WTC11 (cell line): ENCODE data around the gene GRIN2A. TPM values are rescaled to one million over a fixed set of nuclear protein-coding genes. Genes with fewer than 3 reads are reported as not detected.

Source experiments
- ATAC-seq: fragments of 200-7000 bp; cut with Tn5 transposase; 2 replicates; pipeline ENCODE4 v1.10.0; 2021; ENCODE audit warnings: mild to moderate bottlenecking, moderate library complexity
- CTCF ChIA-PET: fragments of 300-600 bp; sonication (Branson Sonifier 250); formaldehyde crosslinking; loops from one replicate; lab custom pipeline; 2021; ENCODE audit warnings: antibody characterized with exemption; lab: Charles Lee
- POLR2A ChIA-PET: fragments of 350-600 bp; sonication (Branson Sonifier 250); formaldehyde crosslinking; loops from one replicate; lab custom pipeline; 2021; ENCODE audit warnings: antibody characterized with exemption; lab: Charles Lee
- DNase-seq: peaks from one replicate; pipeline ENCODE4 v3.0.0; 2021; ENCODE audit warnings: low spot score
- H3K27ac Mint-ChIP-seq: 2 replicates; pipeline ENCODE4 v1.8.0; 2021; ENCODE audit warnings: mixed read lengths
- H3K27me3 Mint-ChIP-seq: 2 replicates; pipeline ENCODE4 v1.8.0; 2021; ENCODE audit warnings: low read depth, mild to moderate bottlenecking, moderate library complexity, mixed read lengths
- H3K36me3 Mint-ChIP-seq: 2 replicates; pipeline ENCODE4 v1.8.0; 2021; ENCODE audit warnings: mixed read lengths
- H3K4me1 Mint-ChIP-seq: 2 replicates; pipeline ENCODE4 v1.8.0; 2022; ENCODE audit warnings: mixed read lengths
- H3K4me3 Mint-ChIP-seq: 2 replicates; pipeline ENCODE4 v1.8.0; 2021; ENCODE audit warnings: mild to moderate bottlenecking, moderate library complexity, mixed read lengths
- H3K9me3 Mint-ChIP-seq: 2 replicates; pipeline ENCODE4 v1.8.0; 2021; ENCODE audit warnings: mixed read lengths
- CBFB ChIP-seq: sonication (generic); formaldehyde crosslinking; IDR thresholded peaks from 2 replicates; pipeline ENCODE4 v1.8.1; 2022; ENCODE audit warnings: mild to moderate bottlenecking, low read depth, missing genetic modification reagents
- ELF4 ChIP-seq: sonication (generic); formaldehyde crosslinking; IDR thresholded peaks from 2 replicates; pipeline ENCODE4 v1.8.1; 2022; ENCODE audit warnings: low read depth, mild to moderate bottlenecking, moderate library complexity, missing genetic modification reagents
- EMX1 ChIP-seq: fragments of 250-450 bp; sonication (Bioruptor Pico); IDR thresholded peaks from 2 replicates; pipeline ENCODE4 v1.8.0; 2021; ENCODE audit warnings: mild to moderate bottlenecking
- FOXK1 ChIP-seq: sonication (generic); formaldehyde crosslinking; IDR thresholded peaks from 2 replicates; pipeline ENCODE4 v1.8.0; 2022; ENCODE audit warnings: mild to moderate bottlenecking, moderate library complexity, missing genetic modification reagents
- HMGA2 ChIP-seq: fragments of 250-450 bp; sonication (Bioruptor Pico); IDR thresholded peaks from 2 replicates; pipeline ENCODE4 v1.4.0; 2021; ENCODE audit warnings: mild to moderate bottlenecking, moderate library complexity
- JAZF1 ChIP-seq: fragments of 250-450 bp; sonication (Bioruptor Pico); IDR thresholded peaks from 2 replicates; pipeline ENCODE4 v1.9.0; 2021; ENCODE audit warnings: moderate library complexity, mild to moderate bottlenecking, inconsistent platforms
- JUN ChIP-seq: sonication (generic); formaldehyde crosslinking; IDR thresholded peaks from 2 replicates; pipeline ENCODE4 v1.8.0; 2023; ENCODE audit warnings: mild to moderate bottlenecking, missing genetic modification reagents
- MXD4 ChIP-seq: fragments of 250-450 bp; sonication (Bioruptor Pico); IDR thresholded peaks from 2 replicates; pipeline ENCODE4 v1.8.0; 2021; ENCODE audit warnings: mild to moderate bottlenecking, moderate library complexity, borderline replicate concordance
- NR1H2 ChIP-seq: sonication (generic); formaldehyde crosslinking; IDR thresholded peaks from 2 replicates; pipeline ENCODE4 v1.9.0; 2021; ENCODE audit warnings: mild to moderate bottlenecking, moderate library complexity, missing genetic modification reagents
- NR3C1 ChIP-seq: sonication (generic); formaldehyde crosslinking; conservative IDR thresholded peaks from 2 replicates; pipeline ENCODE4 v1.8.1; 2023; ENCODE audit warnings: low read depth, mild to moderate bottlenecking, missing genetic modification reagents
- RELA ChIP-seq: sonication (generic); formaldehyde crosslinking; IDR thresholded peaks from 2 replicates; pipeline ENCODE4 v1.8.1; 2022; ENCODE audit warnings: missing genetic modification reagents, mild to moderate bottlenecking, borderline replicate concordance
- RORB ChIP-seq: fragments of 250-450 bp; sonication (Bioruptor Pico); IDR thresholded peaks from 2 replicates; pipeline ENCODE4 v1.9.0; 2021; ENCODE audit warnings: mild to moderate bottlenecking
- SMAD4 ChIP-seq: sonication (generic); formaldehyde crosslinking; IDR thresholded peaks from 2 replicates; pipeline ENCODE4 v1.8.0; 2022; ENCODE audit warnings: mild to moderate bottlenecking, missing genetic modification reagents
- TCF7 ChIP-seq: sonication (generic); formaldehyde crosslinking; IDR thresholded peaks from 2 replicates; pipeline ENCODE4 v1.8.0; 2022; ENCODE audit warnings: mild to moderate bottlenecking, low read depth, missing genetic modification reagents, moderate library complexity
- TP53 ChIP-seq: sonication (generic); formaldehyde crosslinking; IDR thresholded peaks from 2 replicates; pipeline ENCODE4 v1.8.1; 2023; ENCODE audit warnings: mild to moderate bottlenecking, missing genetic modification reagents
- ZNF219 ChIP-seq: sonication (generic); formaldehyde crosslinking; IDR thresholded peaks from 2 replicates; pipeline ENCODE4 v1.8.0; 2023; ENCODE audit warnings: missing genetic modification reagents, mild to moderate bottlenecking, borderline replicate concordance
- ZNF263 ChIP-seq: sonication (generic); formaldehyde crosslinking; IDR thresholded peaks from 2 replicates; pipeline ENCODE4 v1.8.1; 2022; ENCODE audit warnings: low read depth, mild to moderate bottlenecking, moderate library complexity, missing genetic modification reagents
- ZSCAN18 ChIP-seq: fragments of 250-450 bp; sonication (Bioruptor Pico); IDR thresholded peaks from 2 replicates; pipeline ENCODE4 v2.1.2; 2022; ENCODE audit warnings: mild to moderate bottlenecking, moderate library complexity
- total RNA-seq: library from RNA; stranded (reverse); gene quantifications from 3 replicates; pipeline ENCODE4 v1.2.3, GENCODE V29; 2021
- TF ChIP-seq, protein P1 (sequence below): sonication (generic); formaldehyde crosslinking; IDR thresholded peaks from 2 replicates; pipeline ENCODE4 v1.8.1; 2023; ENCODE audit warnings: mild to moderate bottlenecking, missing genetic modification reagents, borderline replicate concordance
- TF ChIP-seq, protein P2 (sequence below): sonication (generic); formaldehyde crosslinking; IDR thresholded peaks from 2 replicates; pipeline ENCODE4 v1.8.1; 2022; ENCODE audit warnings: mild to moderate bottlenecking, missing genetic modification reagents, moderate library complexity, borderline replicate concordance
- TF ChIP-seq, protein P3 (sequence below): sonication (generic); formaldehyde crosslinking; IDR thresholded peaks from 2 replicates; pipeline ENCODE4 v1.8.0; 2023; ENCODE audit warnings: mild to moderate bottlenecking, missing genetic modification reagents
- TF ChIP-seq, protein P4 (sequence below): sonication (generic); formaldehyde crosslinking; IDR thresholded peaks from 2 replicates; pipeline ENCODE4 v1.8.1; 2023; ENCODE audit warnings: mild to moderate bottlenecking, missing genetic modification reagents, moderate library complexity
- TF ChIP-seq, protein P5 (sequence below): sonication (generic); formaldehyde crosslinking; IDR thresholded peaks from 2 replicates; pipeline ENCODE4 v1.8.1; 2023; ENCODE audit warnings: mild to moderate bottlenecking, missing genetic modification reagents, moderate library complexity
- TF ChIP-seq, protein P6 (sequence below): sonication (generic); formaldehyde crosslinking; conservative IDR thresholded peaks from 2 replicates; pipeline ENCODE4 v1.8.1; 2022; ENCODE audit warnings: mild to moderate bottlenecking, missing genetic modification reagents

Gene GRIN2A
- total RNA-seq, 1 experiment from 2014 or later = 3.5 TPM

DNA sequence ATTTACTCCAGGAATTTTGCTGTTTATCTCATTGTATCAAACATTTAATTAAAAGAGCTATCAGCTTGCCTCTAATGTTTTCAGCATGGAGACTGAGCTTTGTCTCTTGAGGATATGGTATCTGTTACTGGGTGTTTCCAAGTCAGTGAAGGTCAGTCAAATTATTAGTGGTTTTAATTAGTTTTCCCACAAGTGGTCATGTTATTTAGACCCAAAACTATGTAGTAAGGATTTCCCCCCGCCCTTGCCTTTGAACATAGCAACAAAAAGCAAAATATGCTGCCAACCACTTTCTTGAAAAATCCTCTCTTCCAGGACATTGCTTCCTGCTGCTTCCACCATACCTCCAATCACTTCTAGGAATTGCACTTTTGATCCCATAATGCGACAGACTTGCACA, 355.6 kb downstream of the GRIN2A start:
- peak overlapping the region; percentile 44 for H3K27ac Mint-ChIP-seq
- peaks cover 21% of the 10 kb centered on the region for H3K27me3 Mint-ChIP-seq

DNA sequence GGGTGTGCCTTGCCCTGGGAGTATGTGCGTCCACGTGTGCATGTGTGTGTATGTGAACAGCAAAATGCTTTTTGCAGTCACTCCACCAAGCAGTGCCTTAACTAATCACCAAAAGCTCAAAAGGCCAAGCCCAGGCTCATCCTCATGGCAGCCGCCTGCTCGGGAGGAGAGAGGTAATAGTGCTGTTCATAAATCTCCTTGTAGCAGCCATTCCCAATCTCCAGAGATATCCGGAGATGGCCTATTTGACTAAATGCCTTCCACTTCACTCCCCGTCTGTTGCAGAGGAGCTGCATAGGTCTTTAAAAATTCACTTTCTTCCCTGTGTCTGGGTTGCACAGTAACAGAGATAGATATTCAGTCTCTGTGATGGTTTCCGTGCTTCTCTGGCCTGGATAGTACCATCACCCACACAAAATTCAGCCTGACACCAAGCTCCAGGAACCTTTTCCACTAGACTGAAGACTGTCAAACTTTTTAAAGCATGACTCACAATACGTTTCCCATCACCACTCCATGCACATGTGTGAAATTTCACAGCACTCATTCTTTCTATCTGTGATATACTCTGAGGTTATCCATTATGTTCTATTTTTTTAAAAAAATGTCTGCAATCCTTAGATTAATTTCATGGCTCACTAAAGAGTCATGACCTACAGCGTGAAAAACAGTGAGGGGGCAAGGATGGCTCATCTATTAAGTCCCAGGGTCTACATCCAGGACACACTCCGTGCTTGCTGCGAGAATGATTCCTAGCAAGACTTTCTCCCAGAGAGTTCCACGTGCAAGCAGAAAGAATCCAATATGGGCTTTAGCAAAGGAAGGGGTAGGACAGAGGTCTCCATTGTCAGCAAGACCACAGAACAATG, 357.8 kb downstream of the GRIN2A start:
- no peak for DNase-seq
- Mint-ChIP-seq H3K36me3 (no peaks in the 10 kb centered on the region), H3K9me3 (no peaks in the 10 kb centered on the region), H3K4me3 (no peak overlapping the region), H3K4me1 (peaks cover 80% of the 10 kb centered on the region), H3K27ac (no peak overlapping the region), H3K27me3 (peaks cover 21% of the 10 kb centered on the region)
- POLR2A ChIA-PET = no interaction called here
- CTCF ChIA-PET = no interaction called here
- ATAC-seq = no peak
- TF ChIP-seq ZSCAN18 = no peak
- TF ChIP-seq RELA (CRISPR knock-in tag) = no peak
- TF ChIP-seq NR1H2 = no peak
- no peak for TF ChIP-seq FOXK1
- TF ChIP-seq MXD4 (CRISPR knock-in tag) = no peak
- no peak for TF ChIP-seq ELF4 (CRISPR knock-in tag)
- no peak for TF ChIP-seq SMAD4
- TF ChIP-seq, protein P1, sequence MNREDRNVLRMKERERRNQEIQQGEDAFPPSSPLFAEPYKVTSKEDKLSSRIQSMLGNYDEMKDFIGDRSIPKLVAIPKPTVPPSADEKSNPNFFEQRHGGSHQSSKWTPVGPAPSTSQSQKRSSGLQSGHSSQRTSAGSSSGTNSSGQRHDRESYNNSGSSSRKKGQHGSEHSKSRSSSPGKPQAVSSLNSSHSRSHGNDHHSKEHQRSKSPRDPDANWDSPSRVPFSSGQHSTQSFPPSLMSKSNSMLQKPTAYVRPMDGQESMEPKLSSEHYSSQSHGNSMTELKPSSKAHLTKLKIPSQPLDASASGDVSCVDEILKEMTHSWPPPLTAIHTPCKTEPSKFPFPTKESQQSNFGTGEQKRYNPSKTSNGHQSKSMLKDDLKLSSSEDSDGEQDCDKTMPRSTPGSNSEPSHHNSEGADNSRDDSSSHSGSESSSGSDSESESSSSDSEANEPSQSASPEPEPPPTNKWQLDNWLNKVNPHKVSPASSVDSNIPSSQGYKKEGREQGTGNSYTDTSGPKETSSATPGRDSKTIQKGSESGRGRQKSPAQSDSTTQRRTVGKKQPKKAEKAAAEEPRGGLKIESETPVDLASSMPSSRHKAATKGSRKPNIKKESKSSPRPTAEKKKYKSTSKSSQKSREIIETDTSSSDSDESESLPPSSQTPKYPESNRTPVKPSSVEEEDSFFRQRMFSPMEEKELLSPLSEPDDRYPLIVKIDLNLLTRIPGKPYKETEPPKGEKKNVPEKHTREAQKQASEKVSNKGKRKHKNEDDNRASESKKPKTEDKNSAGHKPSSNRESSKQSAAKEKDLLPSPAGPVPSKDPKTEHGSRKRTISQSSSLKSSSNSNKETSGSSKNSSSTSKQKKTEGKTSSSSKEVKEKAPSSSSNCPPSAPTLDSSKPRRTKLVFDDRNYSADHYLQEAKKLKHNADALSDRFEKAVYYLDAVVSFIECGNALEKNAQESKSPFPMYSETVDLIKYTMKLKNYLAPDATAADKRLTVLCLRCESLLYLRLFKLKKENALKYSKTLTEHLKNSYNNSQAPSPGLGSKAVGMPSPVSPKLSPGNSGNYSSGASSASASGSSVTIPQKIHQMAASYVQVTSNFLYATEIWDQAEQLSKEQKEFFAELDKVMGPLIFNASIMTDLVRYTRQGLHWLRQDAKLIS (CRISPR knock-in tag) = no peak
- TF ChIP-seq, protein P2, sequence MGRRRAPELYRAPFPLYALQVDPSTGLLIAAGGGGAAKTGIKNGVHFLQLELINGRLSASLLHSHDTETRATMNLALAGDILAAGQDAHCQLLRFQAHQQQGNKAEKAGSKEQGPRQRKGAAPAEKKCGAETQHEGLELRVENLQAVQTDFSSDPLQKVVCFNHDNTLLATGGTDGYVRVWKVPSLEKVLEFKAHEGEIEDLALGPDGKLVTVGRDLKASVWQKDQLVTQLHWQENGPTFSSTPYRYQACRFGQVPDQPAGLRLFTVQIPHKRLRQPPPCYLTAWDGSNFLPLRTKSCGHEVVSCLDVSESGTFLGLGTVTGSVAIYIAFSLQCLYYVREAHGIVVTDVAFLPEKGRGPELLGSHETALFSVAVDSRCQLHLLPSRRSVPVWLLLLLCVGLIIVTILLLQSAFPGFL (CRISPR knock-in tag) = no peak
- no peak for TF ChIP-seq JUN (CRISPR knock-in tag)
- TF ChIP-seq NR3C1 (CRISPR knock-in tag) = no peak
- TF ChIP-seq TP53 = no peak
- no peak for TF ChIP-seq ZNF263 (CRISPR knock-in tag)
- no peak for TF ChIP-seq ZNF219 (CRISPR knock-in tag)
- TF ChIP-seq EMX1 (CRISPR knock-in tag) = no peak

More for the DNA sequence above, 355.6 kb downstream of the GRIN2A start:
- no peak for ATAC-seq
- H3K4me3 Mint-ChIP-seq = no peak overlapping the region
- H3K36me3 Mint-ChIP-seq = no peaks in the 10 kb centered on the region
- ChIA-PET POLR2A (no interaction called here), CTCF (no interaction called here)
- peaks cover 59% of the 10 kb centered on the region for H3K4me1 Mint-ChIP-seq
- TF ChIP-seq, protein P3, sequence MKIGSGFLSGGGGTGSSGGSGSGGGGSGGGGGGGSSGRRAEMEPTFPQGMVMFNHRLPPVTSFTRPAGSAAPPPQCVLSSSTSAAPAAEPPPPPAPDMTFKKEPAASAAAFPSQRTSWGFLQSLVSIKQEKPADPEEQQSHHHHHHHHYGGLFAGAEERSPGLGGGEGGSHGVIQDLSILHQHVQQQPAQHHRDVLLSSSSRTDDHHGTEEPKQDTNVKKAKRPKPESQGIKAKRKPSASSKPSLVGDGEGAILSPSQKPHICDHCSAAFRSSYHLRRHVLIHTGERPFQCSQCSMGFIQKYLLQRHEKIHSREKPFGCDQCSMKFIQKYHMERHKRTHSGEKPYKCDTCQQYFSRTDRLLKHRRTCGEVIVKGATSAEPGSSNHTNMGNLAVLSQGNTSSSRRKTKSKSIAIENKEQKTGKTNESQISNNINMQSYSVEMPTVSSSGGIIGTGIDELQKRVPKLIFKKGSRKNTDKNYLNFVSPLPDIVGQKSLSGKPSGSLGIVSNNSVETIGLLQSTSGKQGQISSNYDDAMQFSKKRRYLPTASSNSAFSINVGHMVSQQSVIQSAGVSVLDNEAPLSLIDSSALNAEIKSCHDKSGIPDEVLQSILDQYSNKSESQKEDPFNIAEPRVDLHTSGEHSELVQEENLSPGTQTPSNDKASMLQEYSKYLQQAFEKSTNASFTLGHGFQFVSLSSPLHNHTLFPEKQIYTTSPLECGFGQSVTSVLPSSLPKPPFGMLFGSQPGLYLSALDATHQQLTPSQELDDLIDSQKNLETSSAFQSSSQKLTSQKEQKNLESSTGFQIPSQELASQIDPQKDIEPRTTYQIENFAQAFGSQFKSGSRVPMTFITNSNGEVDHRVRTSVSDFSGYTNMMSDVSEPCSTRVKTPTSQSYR = no peak
- TF ChIP-seq FOXK1 (no peak), ELF4 (CRISPR knock-in tag) (no peak), HMGA2 (CRISPR knock-in tag) (no peak), TCF7 (CRISPR knock-in tag) (no peak), TP53 (no peak), ZNF219 (CRISPR knock-in tag) (no peak), JAZF1 (CRISPR knock-in tag) (no peak), RORB (CRISPR knock-in tag) (no peak), CBFB (CRISPR knock-in tag) (no peak)
- TF ChIP-seq, protein P4, sequence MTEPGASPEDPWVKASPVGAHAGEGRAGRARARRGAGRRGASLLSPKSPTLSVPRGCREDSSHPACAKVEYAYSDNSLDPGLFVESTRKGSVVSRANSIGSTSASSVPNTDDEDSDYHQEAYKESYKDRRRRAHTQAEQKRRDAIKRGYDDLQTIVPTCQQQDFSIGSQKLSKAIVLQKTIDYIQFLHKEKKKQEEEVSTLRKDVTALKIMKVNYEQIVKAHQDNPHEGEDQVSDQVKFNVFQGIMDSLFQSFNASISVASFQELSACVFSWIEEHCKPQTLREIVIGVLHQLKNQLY (CRISPR knock-in tag) = no peak
- TF ChIP-seq, protein P5, sequence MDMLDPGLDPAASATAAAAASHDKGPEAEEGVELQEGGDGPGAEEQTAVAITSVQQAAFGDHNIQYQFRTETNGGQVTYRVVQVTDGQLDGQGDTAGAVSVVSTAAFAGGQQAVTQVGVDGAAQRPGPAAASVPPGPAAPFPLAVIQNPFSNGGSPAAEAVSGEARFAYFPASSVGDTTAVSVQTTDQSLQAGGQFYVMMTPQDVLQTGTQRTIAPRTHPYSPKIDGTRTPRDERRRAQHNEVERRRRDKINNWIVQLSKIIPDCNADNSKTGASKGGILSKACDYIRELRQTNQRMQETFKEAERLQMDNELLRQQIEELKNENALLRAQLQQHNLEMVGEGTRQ (CRISPR knock-in tag) = no peak
- TF ChIP-seq, protein P6, sequence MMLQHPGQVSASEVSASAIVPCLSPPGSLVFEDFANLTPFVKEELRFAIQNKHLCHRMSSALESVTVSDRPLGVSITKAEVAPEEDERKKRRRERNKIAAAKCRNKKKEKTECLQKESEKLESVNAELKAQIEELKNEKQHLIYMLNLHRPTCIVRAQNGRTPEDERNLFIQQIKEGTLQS (CRISPR knock-in tag) = no peak
- DNase-seq = no peak
- H3K9me3 Mint-ChIP-seq = no peaks in the 10 kb centered on the region
